HEK293 (cell line): ENCODE measurements around the gene TMEM88.

Source experiments
- ELK4 ChIP-seq: IDR thresholded peaks from 2 replicates; pipeline ENCODE4 v1.6.1; 2011; ENCODE audit warnings: mild to moderate bottlenecking, low read depth, low read length, borderline replicate concordance
- FEZF1 ChIP-seq: fragments of 450-650 bp; formaldehyde crosslinking; IDR thresholded peaks from 2 replicates; pipeline ENCODE4 v1.5.1; 2016; ENCODE audit warnings: missing biosample characterization, missing genetic modification characterization
- MYNN ChIP-seq: fragments of 450-650 bp; formaldehyde crosslinking; IDR thresholded peaks from 2 replicates; pipeline ENCODE4 v1.5.1; 2016; ENCODE audit warnings: missing biosample characterization, missing genetic modification characterization, borderline replicate concordance
- OVOL3 ChIP-seq: fragments of 450-650 bp; formaldehyde crosslinking; IDR thresholded peaks from 2 replicates; pipeline ENCODE4 v1.5.1; 2016; ENCODE audit warnings: missing biosample characterization, missing genetic modification characterization
- PRDM10 ChIP-seq: fragments of 450-650 bp; formaldehyde crosslinking; IDR thresholded peaks from 2 replicates; pipeline ENCODE4 v1.5.1; 2016; ENCODE audit warnings: missing biosample characterization, missing genetic modification characterization
- SALL2 ChIP-seq: fragments of 450-650 bp; formaldehyde crosslinking; IDR thresholded peaks from 2 replicates; pipeline ENCODE4 v1.5.0; 2017; ENCODE audit warnings: missing biosample characterization, mild to moderate bottlenecking, missing genetic modification characterization, borderline replicate concordance
- TCF7L2 ChIP-seq: IDR thresholded peaks from 2 replicates; pipeline ENCODE4 v1.6.1; 2011; ENCODE audit warnings: low read depth, mild to moderate bottlenecking, inconsistent platforms, low read length, moderate library complexity, borderline replicate concordance
- YY2 ChIP-seq: fragments of 450-650 bp; formaldehyde crosslinking; IDR thresholded peaks from 2 replicates; pipeline ENCODE4 v1.5.1; 2016; ENCODE audit warnings: missing biosample characterization, missing genetic modification characterization
- ZNF174 ChIP-seq: fragments of 450-650 bp; formaldehyde crosslinking; IDR thresholded peaks from 2 replicates; pipeline ENCODE4 v1.5.0; 2017; ENCODE audit warnings: missing biosample characterization, mild to moderate bottlenecking, missing genetic modification characterization
- ZNF280D ChIP-seq: fragments of 450-650 bp; formaldehyde crosslinking; IDR thresholded peaks from 2 replicates; pipeline ENCODE4 v1.5.1; 2016; ENCODE audit warnings: missing biosample characterization, missing genetic modification characterization
- ZNF335 ChIP-seq: fragments of 450-650 bp; formaldehyde crosslinking; conservative IDR thresholded peaks from 2 replicates; pipeline ENCODE4 v1.5.1; 2016; ENCODE audit warnings: missing biosample characterization, missing genetic modification characterization
- ZNF350 ChIP-seq: fragments of 450-650 bp; formaldehyde crosslinking; IDR thresholded peaks from 2 replicates; pipeline ENCODE4 v1.5.0; 2017; ENCODE audit warnings: missing biosample characterization, mild to moderate bottlenecking, missing genetic modification characterization
- ZNF362 ChIP-seq: fragments of 450-650 bp; formaldehyde crosslinking; IDR thresholded peaks from 2 replicates; pipeline ENCODE4 v1.5.1; 2016; ENCODE audit warnings: missing biosample characterization, missing genetic modification characterization
- ZNF473 ChIP-seq: fragments of 450-650 bp; formaldehyde crosslinking; IDR thresholded peaks from 2 replicates; pipeline ENCODE4 v1.5.1; 2017; ENCODE audit warnings: missing biosample characterization, missing genetic modification characterization
- ZNF48 ChIP-seq: fragments of 450-650 bp; formaldehyde crosslinking; IDR thresholded peaks from 2 replicates; pipeline ENCODE4 v1.5.1; 2016; ENCODE audit warnings: missing biosample characterization, missing genetic modification characterization
- ZNF529 ChIP-seq: fragments of 450-650 bp; formaldehyde crosslinking; IDR thresholded peaks from 2 replicates; pipeline ENCODE4 v1.5.1; 2017; ENCODE audit warnings: missing genetic modification characterization, missing biosample characterization; ENCODE audit not compliant: insufficient replicate concordance
- ZNF530 ChIP-seq: fragments of 450-650 bp; formaldehyde crosslinking; IDR thresholded peaks from 2 replicates; pipeline ENCODE4 v1.5.1; 2016; ENCODE audit warnings: low read depth, missing biosample characterization, missing genetic modification characterization
- ZNF560 ChIP-seq: fragments of 450-650 bp; formaldehyde crosslinking; IDR thresholded peaks from 2 replicates; pipeline ENCODE4 v1.5.1; 2017; ENCODE audit warnings: missing biosample characterization, missing genetic modification characterization, borderline replicate concordance
- ZNF561 ChIP-seq: fragments of 450-650 bp; IDR thresholded peaks from 2 replicates; pipeline ENCODE4 v1.5.1; 2018; ENCODE audit warnings: missing biosample characterization, missing genetic modification characterization, borderline replicate concordance
- ZNF624 ChIP-seq: fragments of 450-650 bp; formaldehyde crosslinking; IDR thresholded peaks from 2 replicates; pipeline ENCODE4 v1.5.1; 2017; ENCODE audit warnings: missing biosample characterization, missing genetic modification characterization
- ZNF704 ChIP-seq: fragments of 450-650 bp; formaldehyde crosslinking; IDR thresholded peaks from 2 replicates; pipeline ENCODE4 v1.5.1; 2016; ENCODE audit warnings: missing biosample characterization, missing genetic modification characterization
- ZNF792 ChIP-seq: fragments of 450-650 bp; formaldehyde crosslinking; IDR thresholded peaks from 2 replicates; pipeline ENCODE4 v1.5.1; 2016; ENCODE audit warnings: missing biosample characterization, missing genetic modification characterization
- ZNF843 ChIP-seq: fragments of 450-650 bp; formaldehyde crosslinking; IDR thresholded peaks from 2 replicates; pipeline ENCODE4 v1.5.1; 2016; ENCODE audit warnings: missing biosample characterization, missing genetic modification characterization
- ZSCAN30 ChIP-seq: fragments of 450-650 bp; IDR thresholded peaks from 2 replicates; pipeline ENCODE4 v1.5.1; 2018; ENCODE audit warnings: missing biosample characterization, mild to moderate bottlenecking, missing genetic modification characterization, moderate library complexity
- ZXDB ChIP-seq: fragments of 450-650 bp; formaldehyde crosslinking; IDR thresholded peaks from 2 replicates; pipeline ENCODE4 v1.5.1; 2016; ENCODE audit warnings: missing biosample characterization, missing genetic modification characterization
- TF ChIP-seq, protein P1 (sequence below): fragments of 450-650 bp; formaldehyde crosslinking; IDR thresholded peaks from 2 replicates; pipeline ENCODE4 v1.5.0; 2017; ENCODE audit warnings: missing biosample characterization, missing genetic modification characterization, borderline replicate concordance

The TMEM88 gene

GRCh38 chr17:7834957-7835813 lies 19.7 kb upstream of the TMEM88 start (continued):
- TF ChIP-seq PRDM10 (tag by site-specific recombination) (no peak; the same call in none of the 2 replicates), ZNF530 (tag by site-specific recombination) (no peak), ZXDB (tag by site-specific recombination) (0 out of 2 replicates have a peak, but pooled peaks have one; percentile 2), ZNF174 (tag by site-specific recombination) (no peak), SALL2 (tag by site-specific recombination) (no peak), ZNF792 (tag by site-specific recombination) (no peak), ZNF473 (tag by site-specific recombination) (no peak), ZNF624 (tag by site-specific recombination) (no peak), ELK4 (no peak), ZNF529 (tag by site-specific recombination) (no peak), YY2 (tag by site-specific recombination) (no peak), ZNF280D (tag by site-specific recombination) (no peak), ZNF48 (tag by site-specific recombination) (no peak), ZNF350 (tag by site-specific recombination) (no peak), ZNF561 (tag by site-specific recombination) (0 out of 2 replicates have a peak, but pooled peaks have one; percentile 36), ZNF560 (tag by site-specific recombination) (no peak), FEZF1 (tag by site-specific recombination) (no peak), ZNF335 (tag by site-specific recombination) (peak; percentile 62; the same call in 1 of the 2 replicates), OVOL3 (no peak), TCF7L2 (no peak), MYNN (tag by site-specific recombination) (peak; percentile 91), ZNF362 (tag by site-specific recombination) (no peak), ZNF704 (tag by site-specific recombination) (no peak), ZSCAN30 (tag by site-specific recombination) (no peak), ZNF843 (tag by site-specific recombination) (peak; percentile 13)
- TF ChIP-seq, protein P1, sequence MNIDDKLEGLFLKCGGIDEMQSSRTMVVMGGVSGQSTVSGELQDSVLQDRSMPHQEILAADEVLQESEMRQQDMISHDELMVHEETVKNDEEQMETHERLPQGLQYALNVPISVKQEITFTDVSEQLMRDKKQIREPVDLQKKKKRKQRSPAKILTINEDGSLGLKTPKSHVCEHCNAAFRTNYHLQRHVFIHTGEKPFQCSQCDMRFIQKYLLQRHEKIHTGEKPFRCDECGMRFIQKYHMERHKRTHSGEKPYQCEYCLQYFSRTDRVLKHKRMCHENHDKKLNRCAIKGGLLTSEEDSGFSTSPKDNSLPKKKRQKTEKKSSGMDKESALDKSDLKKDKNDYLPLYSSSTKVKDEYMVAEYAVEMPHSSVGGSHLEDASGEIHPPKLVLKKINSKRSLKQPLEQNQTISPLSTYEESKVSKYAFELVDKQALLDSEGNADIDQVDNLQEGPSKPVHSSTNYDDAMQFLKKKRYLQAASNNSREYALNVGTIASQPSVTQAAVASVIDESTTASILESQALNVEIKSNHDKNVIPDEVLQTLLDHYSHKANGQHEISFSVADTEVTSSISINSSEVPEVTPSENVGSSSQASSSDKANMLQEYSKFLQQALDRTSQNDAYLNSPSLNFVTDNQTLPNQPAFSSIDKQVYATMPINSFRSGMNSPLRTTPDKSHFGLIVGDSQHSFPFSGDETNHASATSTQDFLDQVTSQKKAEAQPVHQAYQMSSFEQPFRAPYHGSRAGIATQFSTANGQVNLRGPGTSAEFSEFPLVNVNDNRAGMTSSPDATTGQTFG: no peak
